ENCODE measurements around the gene SELENOO.
A peak's percentile ranks its signal among the peaks of the same experiment; 100 is the strongest.

The SELENOO gene

DNA sequence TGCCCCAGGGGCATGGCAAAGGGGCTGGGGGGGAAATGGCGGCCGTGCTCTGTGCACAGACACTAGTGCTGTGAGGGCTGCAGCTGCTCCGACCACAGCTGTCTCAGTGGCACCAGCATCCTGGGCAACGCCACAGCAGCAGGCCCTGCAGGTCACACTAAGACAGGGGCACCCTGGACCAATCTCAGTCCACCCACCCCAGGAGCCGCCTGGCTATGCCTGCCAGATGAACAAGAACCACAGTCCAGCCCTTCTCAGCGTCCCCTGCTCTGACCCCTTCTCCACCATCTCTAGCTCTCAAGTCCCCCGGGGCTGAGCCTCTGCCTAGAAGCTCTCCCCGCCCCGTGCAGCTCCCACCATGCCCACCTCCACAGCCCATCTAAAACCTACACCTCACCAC, 27.6 kb downstream of the SELENOO start:
- no peak for TF ChIP-seq ZNF274 (IDR thresholded peaks at IDR 0.05; ENCODE audit: low read depth, low read length)
- H3K4me3 ChIP-seq (ENCODE audit: low read length) = no peak overlapping the region

DNA sequence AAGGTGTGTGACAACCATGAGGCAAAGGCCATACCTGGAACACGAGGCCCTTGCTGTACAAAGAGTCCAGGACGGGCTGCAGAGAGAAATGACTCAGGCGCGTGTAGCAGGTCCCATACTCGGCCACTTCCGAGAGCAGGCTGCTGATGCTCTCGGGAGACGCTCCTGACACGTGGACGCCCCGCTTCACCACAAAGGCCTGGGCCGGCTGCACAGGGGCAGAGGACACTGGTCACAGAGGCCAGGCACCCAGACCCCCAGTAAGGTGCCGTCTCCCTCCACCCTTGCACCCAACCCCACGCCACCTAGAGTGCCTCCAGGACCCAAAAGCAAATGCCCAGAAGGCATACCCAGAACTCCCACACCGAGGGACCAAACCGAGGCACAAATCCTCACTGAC, 28.6 kb downstream of the SELENOO start:
- H3K4me3 ChIP-seq (ENCODE audit: low read length) = no peak overlapping the region
- no peak for TF ChIP-seq ZNF274 (IDR thresholded peaks at IDR 0.05; ENCODE audit: low read depth, low read length)

DNA sequence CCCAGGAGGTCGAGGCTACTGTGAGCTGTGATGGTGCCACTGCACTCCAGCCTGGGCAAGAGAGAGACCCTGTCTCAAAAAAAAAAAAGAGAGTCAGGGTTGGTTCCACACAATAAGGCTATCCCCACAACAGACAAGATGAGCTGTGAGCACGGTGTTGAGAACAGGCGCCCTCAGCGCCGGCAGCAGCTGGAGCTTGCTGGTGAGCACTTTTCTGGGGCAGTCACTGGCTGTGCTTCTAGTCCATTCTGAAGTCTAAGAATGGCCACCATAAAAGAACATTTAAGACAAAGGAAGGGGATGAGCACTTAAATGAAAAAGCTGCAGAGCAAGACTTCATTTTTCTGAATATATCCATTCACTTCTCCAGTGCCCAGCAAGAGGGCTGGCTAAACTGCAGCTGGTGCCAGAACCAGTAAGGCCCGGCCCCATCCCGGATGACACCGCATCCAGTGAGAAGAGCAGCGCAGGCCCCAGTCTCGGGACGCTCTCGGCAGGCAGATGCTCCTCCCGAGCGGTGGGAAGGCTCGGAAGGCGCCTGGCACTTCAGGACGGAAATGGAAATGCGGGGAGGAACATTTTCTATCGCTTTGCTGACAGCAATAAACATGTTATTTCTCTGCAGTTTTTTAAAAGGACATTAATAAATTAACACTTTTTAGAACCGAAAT, 31.8 kb downstream of the SELENOO start:
- no peak overlapping the region for H3K4me3 ChIP-seq (ENCODE audit: low read length)
- no peak for TF ChIP-seq ZNF274 (IDR thresholded peaks at IDR 0.05; ENCODE audit: low read depth, low read length)

DNA sequence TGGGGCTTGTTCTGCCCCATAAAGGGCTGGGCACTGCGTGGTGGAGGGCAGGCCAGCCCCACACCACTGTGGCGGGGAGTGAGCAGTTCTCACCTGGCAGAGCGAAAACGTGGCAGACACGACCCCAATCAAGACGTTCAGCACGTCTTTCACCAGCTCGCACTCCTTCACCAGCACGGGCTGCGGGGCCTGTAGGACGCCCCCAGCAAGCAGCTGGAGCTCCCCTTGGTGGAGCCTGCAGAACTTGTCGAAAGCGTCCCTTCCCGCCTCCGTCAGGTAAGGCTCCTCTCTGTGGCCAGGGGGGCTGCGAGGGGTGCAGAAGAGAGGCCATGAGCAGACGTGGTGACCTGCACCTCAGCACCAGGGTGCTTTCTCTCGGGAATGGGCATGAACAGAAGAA, 32.4 kb downstream of the SELENOO start:
- H3K4me3 ChIP-seq (ENCODE audit: low read length) = no peak overlapping the region
- no peak for TF ChIP-seq ZNF274 (IDR thresholded peaks at IDR 0.05; ENCODE audit: low read depth, low read length)

DNA sequence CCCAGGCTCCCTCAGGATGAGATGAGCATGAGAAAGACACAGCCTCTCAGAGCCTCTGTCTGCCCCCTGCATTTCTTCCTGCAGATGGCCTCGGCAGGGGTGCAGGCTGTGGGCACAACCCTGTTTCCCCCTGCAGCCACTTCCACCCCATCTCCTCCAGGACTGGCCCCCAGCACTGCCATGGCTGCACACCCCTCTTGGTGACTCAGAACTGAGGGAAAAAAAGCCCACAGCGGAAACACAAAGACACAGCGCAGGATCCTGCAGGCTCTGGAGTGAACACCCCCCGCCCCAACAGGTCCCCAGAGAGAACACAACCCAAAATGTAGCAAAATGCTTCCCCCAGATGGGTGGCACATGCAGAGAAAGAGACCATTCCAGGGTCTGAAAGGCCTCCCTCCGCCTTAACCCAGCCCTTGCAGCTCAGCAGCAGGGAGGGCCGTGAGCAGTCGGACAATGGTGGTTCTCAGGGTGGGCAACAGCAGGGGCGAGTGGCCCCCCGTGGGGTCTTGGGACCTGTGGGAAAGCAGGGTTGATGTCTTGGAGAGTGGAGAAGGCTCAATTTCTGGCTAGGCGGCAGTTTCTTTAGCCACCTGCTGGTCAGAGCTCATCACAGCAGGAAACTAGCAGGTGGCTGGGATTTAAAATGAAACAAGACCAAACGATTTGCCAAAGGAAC, 36.1 kb downstream of the SELENOO start:
- TF ChIP-seq ZNF274 (IDR thresholded peaks at IDR 0.05; ENCODE audit: low read depth, low read length) = no peak
- no peak overlapping the region for H3K4me3 ChIP-seq (ENCODE audit: low read length)

DNA sequence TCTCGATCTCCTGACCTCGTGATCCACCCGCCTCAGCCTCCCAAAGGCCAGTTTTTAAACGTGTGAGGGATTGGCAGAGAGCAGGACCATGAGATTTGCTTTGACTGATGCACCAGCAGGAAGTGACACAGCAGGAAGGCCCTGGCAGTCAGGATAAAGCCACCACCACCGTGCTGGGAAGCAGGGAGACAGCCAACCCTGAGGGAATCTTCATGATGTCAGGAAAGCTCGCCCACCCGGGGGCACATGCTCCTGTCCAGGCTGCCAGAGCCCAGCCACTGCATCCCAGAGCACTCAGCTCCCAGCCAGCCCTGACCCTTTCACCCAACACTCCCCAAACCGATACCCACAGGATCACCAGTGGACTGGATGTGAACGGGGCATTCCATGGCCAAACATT, 37.9 kb downstream of the SELENOO start:
- TF ChIP-seq ZNF274 (IDR thresholded peaks at IDR 0.05; ENCODE audit: low read depth, low read length) = no peak
- H3K4me3 ChIP-seq (ENCODE audit: low read length) = no peak overlapping the region

DNA sequence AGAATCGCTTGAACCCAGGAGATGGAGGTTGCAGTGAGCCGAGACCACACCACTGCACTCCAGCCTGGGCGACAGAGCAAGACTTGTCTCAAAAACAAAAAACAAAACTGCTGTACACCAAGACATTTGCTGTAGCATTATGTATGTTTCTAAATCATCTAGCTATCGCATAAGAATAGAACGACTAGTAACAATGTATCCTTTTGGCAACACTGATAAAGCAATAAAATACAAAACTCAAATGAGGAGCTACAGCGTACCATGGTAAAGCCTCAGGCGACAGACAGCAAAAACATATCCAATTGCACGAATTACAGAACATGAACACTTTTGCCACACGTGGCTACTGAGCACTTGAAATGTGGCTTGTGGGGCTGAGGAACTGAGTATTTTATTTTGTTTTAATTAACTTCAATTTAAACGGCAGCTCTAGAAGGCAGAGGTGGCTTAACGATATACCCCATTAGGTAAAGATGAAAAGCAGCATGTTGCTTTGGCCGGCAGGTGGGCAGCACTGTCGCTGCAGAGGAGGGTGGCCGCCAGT, 41.7 kb downstream of the SELENOO start:
- H3K4me3 ChIP-seq (ENCODE audit: low read length) = peak overlapping the region; percentile 81
- TF ChIP-seq ZNF274 (IDR thresholded peaks at IDR 0.05; ENCODE audit: low read depth, low read length) = no peak

DNA sequence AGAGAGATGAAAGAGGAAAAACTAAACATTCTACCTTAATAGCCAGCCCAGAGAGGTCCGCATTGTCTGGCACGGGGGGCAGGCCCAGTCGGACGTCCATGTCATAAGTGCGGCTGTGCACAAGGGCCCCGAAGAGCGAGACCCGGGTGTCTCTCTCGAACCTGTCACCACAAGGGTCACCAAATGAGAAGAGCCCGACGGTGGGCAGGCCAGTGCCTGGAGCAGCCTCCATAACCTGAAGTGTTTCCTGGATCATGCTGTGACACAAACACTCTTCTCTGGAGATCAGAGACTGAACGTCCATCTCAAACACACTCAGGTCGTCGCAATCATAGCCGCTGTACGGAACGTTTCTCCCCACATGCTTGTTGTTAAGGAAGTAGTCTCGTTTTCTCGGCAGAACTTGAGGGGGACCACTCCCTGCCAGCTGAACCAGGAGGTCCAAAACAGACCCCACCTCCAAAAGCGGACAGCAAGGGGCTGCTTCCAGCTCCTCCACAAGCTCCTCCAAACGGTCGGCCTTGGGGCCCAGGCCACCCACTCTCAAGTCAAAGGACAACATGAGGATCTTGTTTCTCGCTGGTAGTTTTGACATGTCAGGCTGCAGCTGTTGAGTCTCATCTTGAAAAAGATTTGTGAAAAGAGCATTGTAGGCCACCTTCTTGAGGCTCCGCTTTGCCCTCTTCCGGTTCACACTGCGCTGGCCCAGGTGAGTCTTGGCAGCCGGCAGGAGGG, 43.0 kb downstream of the SELENOO start:
- no peak for TF ChIP-seq ZNF274 (IDR thresholded peaks at IDR 0.05; ENCODE audit: low read depth, low read length)
- peak overlapping the region; percentile 81 for H3K4me3 ChIP-seq (ENCODE audit: low read length)

DNA sequence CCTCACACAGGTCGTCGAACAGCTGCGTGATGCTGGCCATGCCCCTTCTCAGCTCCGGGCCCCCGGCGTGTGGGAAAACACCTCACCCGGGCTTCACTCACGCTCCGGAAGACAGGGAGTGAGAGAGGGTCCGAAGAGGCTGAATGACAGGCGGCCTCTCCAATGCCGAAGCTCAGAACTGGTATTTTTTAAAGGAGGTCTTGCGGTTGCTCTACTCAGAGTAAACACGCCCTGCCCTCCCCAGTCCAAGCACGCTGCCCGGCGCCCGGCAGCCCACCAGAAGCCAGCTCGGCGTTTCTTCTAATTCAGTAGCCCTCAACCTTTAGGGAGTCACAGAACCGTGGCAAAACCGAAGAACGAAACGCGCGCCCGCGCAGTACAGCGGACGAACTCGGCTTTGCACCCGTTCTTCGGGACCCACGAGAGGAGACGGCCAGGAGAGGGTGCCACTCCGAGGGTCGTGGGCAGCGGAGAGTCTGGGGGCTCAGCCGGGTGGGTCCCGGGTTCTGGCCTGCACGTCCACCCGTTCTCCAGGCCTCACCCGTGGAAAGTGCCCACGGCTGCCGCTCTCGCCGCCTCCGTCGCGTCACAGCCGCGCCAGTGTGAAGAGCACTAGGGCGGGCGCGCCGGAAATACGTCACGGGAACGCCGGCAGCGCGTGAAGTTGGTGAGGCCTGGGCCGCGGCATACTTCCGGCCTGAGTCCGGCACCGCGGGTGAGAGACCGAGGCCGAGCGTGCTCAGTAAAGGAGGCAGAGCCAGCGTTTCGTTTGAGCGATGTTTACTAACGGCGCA, 43.8 kb downstream of the SELENOO start, which contains the start of gene TUBGCP6:
Gene TUBGCP6 (minus strand): TSS at position 604 of the 794 bp plus-strand sequence. CDS start 564 bp downstream, at position 40.
- peak within 1 kb of the TSS; percentile 81 for H3K4me3 ChIP-seq (ENCODE audit: low read length)
- no peak for TF ChIP-seq ZNF274 (IDR thresholded peaks at IDR 0.05; ENCODE audit: low read depth, low read length)

DNA sequence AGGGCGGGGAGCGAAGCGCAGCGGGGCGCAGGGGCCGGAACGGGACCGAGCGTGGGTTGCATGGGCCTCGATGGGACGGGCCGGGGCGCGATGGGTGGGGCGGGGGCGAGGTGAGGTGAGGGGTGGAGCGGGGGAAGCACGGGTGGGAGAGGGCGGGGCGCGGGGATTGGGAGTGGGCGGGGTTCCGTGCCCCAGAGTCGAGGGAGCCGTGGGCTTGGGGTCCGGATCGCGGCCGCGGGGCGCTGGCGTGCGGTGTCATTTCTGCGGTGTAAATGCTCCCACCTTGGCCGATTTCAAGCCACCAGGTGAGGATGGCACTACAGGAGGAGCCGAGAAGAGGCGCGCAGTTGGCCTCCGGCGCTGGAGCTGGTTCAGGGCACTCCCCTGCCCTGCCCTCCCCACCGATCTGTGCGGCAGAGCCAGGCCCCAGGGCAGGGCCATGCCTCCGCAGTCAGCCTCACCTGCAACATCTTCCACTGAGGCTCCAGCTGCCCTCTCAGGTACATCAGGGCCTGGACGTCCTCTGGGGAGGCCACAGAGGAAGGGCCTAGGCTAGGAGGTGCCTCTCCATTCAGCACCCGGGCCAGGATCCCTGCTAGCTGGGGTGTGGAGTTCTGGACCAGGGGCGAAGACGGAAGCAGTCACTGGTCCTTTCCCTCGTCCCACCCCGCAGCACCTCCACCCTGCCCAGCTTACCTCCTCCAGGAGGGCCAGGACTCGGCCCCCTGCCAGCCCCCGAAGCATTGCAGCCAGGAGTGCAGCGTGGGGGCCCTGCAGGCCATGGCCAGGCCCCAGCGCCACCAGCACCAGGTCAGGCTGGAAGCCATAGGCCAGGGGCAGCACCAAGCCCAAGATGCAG, 44.6 kb downstream of the SELENOO start:
- TF ChIP-seq ZNF274 (IDR thresholded peaks at IDR 0.05; ENCODE audit: low read depth, low read length) = no peak
- peak overlapping the region; percentile 81 for H3K4me3 ChIP-seq (ENCODE audit: low read length)

DNA sequence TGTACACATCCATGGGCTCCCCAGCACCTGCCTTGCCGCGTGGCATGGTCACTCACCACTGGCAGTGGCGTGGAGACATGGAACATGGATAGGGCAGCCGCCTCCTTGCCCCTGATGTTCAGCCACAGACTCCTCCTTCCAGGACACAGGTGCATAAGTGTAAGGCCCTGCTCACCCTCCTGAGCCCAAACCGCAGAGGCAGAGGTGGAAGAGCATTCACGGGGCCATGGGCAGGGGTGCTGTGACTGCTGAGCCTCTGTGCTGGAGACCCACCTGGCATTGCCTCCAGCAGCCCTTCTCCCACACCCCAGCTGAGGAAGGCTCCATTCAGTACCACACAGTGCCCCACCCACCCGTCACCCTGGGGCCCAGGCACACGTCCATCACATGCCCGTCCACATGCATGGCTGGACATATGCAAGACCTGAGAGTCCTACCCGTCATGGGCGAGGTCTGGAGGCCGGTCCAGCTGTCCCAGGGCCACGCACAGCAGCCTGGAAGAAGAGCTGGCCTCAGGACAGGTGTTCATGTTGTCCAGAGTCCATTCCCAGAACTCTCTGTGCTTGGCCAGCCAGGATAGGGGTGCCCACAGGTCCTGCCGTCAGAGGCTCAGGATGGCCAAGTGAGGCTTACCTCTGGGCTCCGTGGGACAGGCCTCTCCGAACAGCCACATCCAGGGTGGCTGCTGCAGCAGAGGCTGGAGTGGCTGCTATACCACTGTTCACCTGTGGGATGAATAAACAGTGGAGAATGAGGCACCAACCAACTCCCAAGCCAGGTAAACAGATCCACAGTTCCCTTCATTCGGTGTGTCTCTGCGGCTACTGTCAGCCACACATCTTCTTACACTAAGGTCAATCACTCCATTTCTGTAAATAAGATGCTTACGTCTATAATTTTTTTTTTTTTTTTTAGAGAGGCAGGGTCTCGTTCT, 45.7 kb downstream of the SELENOO start:
- H3K4me3 ChIP-seq (ENCODE audit: low read length) = no peak overlapping the region
- no peak for TF ChIP-seq ZNF274 (IDR thresholded peaks at IDR 0.05; ENCODE audit: low read depth, low read length)

DNA sequence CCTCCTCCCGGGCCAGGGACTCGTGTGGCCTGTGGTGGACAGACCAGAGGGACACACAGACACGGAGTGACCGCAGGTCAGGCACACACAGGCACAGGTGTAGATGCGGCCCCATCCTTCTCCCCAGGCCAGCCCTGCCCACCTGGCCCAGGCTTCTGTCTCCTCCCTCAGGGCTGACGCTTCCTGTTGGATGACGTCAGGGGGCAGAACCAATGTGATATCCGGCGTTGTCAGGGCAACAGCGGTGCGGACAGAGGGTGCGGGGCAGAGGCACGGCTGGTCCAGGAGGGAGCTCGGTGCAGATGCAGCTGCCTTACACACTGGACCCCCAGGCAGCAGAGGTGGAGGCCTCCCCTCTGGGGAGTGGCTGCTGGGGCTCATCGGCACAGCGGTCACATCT, 46.9 kb downstream of the SELENOO start:
- H3K4me3 ChIP-seq (ENCODE audit: low read length) = no peak overlapping the region
- TF ChIP-seq ZNF274 (IDR thresholded peaks at IDR 0.05; ENCODE audit: low read depth, low read length) = no peak
